ENCODE data around the gene HIF1AN. TPM values are rescaled to one million over a fixed set of nuclear protein-coding genes. Genes with fewer than 3 reads are reported as not detected.

HIF1AN gene
- total RNA-seq, 1 experiment from 2014 or later: 58.7 TPM

GRCh38 chr10:100520811-100521210 lies 14.9 kb upstream of the HIF1AN start:
- H4K20me1 ChIP-seq (ENCODE audit: control insufficient read depth, insufficient read depth, insufficient read length): no peaks in the 10 kb centered on the region
- no peak overlapping the region for H3T11ph ChIP-seq (ENCODE audit: low read length)
- no CpG with 5 or more reads among the region's 3 CpGs for WGBS (ENCODE audit: extremely low coverage, insufficient read length, low lambda C conversion rate)
- H2AFZ ChIP-seq (ENCODE audit: low read length): no peak overlapping the region
- no peak overlapping the region for H3K14ac ChIP-seq (ENCODE audit: insufficient read depth, low read length)
- no peak overlapping the region for H3K9ac ChIP-seq (ENCODE audit: extremely low read depth, insufficient read length, low read length)
- no peaks in the 10 kb centered on the region for H3K79me1 ChIP-seq (ENCODE audit: insufficient read depth, low read depth, low read length, poor library complexity, severe bottlenecking)
- H2BK20ac ChIP-seq (ENCODE audit: low read depth, low read length, poor library complexity, severe bottlenecking): no peak overlapping the region
- peaks cover 4% of the 10 kb centered on the region; the same call in 1 of the 2 replicates for H3K27me3 ChIP-seq (ENCODE audit: insufficient read depth, low read length)
- H2BK15ac ChIP-seq (ENCODE audit: low read depth, low read length): no peak overlapping the region
- no peak overlapping the region for H4K8ac ChIP-seq (replicated peaks; ENCODE audit: insufficient read length, low read depth, low read length)
- no peak overlapping the region for H3K4ac ChIP-seq (ENCODE audit: low read depth, low read length)
- no peak overlapping the region for H2BK12ac ChIP-seq (ENCODE audit: insufficient read length, low read depth, low read length)
- H4K91ac ChIP-seq (ENCODE audit: insufficient read length, low read depth, low read length): no peak overlapping the region
- H3K27ac ChIP-seq (ENCODE audit: insufficient read length, low read depth, low read length): no peak overlapping the region
- no peak overlapping the region for H3K56ac ChIP-seq (ENCODE audit: insufficient read length, low read depth, low read length)
- no peak overlapping the region for H3K23ac ChIP-seq (ENCODE audit: insufficient read length, low read depth, low read length)
- Mint-ChIP-seq H3K27me3 (ENCODE audit: low read depth) (peaks cover 44% of the 10 kb centered on the region), H3K9me3 (no peaks in the 10 kb centered on the region), H3K27ac (no peak overlapping the region), H3K4me1 (peaks cover 9 to 13% of the 10 kb centered on the region in 2 experiments), H3K4me3 (no peak overlapping the region), H3K36me3 (ENCODE audit: insufficient read depth in 1 of 3, low read depth in 3 of 3) (peaks cover 2 to 25% (median 19%) of the 10 kb centered on the region in 3 experiments; a peak in 6 of 7 replicates)
- no peak overlapping the region for H2AK5ac ChIP-seq (ENCODE audit: insufficient read length, low read length)
- DNase-seq: no peak
- no peak overlapping the region for H3K4me2 ChIP-seq (ENCODE audit: insufficient read depth, insufficient read length, low read length)
- TF ChIP-seq, protein P1, sequence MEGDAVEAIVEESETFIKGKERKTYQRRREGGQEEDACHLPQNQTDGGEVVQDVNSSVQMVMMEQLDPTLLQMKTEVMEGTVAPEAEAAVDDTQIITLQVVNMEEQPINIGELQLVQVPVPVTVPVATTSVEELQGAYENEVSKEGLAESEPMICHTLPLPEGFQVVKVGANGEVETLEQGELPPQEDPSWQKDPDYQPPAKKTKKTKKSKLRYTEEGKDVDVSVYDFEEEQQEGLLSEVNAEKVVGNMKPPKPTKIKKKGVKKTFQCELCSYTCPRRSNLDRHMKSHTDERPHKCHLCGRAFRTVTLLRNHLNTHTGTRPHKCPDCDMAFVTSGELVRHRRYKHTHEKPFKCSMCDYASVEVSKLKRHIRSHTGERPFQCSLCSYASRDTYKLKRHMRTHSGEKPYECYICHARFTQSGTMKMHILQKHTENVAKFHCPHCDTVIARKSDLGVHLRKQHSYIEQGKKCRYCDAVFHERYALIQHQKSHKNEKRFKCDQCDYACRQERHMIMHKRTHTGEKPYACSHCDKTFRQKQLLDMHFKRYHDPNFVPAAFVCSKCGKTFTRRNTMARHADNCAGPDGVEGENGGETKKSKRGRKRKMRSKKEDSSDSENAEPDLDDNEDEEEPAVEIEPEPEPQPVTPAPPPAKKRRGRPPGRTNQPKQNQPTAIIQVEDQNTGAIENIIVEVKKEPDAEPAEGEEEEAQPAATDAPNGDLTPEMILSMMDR (conservative IDR thresholded peaks at IDR 0.05): no peak
- peaks cover 10% of the 10 kb centered on the region for H3K23me2 ChIP-seq (ENCODE audit: insufficient read length, low read depth, low read length, poor library complexity, severe bottlenecking)
- H3K9me3 ChIP-seq (ENCODE audit: control insufficient read depth, low read depth, low read length): no peaks in the 10 kb centered on the region
- H3K18ac ChIP-seq (ENCODE audit: insufficient read length, low read depth, low read length): no peak overlapping the region
- H3K4me1 ChIP-seq (ENCODE audit: insufficient read depth, low read length): no peaks in the 10 kb centered on the region
- H4K5ac ChIP-seq (ENCODE audit: insufficient read length, low read depth, low read length): no peak overlapping the region
- no peak overlapping the region for H2BK5ac ChIP-seq (ENCODE audit: insufficient read length, low read length)
- H2BK120ac ChIP-seq (ENCODE audit: low read depth, low read length, poor library complexity, severe bottlenecking): no peak overlapping the region
- H3K79me2 ChIP-seq (ENCODE audit: insufficient read depth, low read length): no peaks in the 10 kb centered on the region

Data from H9 (cell line).